HG02938 (cell line): ENCODE results near the gene TFDP1.

Experiments
- ATAC-seq: cut with Tn5 transposase; IDR thresholded peaks from one replicate; pipeline ENCODE4 v1.9.1; 2021; ENCODE audit warnings: mild to moderate bottlenecking, moderate library complexity; ENCODE audit not compliant: unreplicated experiment

TFDP1 gene

DNA sequence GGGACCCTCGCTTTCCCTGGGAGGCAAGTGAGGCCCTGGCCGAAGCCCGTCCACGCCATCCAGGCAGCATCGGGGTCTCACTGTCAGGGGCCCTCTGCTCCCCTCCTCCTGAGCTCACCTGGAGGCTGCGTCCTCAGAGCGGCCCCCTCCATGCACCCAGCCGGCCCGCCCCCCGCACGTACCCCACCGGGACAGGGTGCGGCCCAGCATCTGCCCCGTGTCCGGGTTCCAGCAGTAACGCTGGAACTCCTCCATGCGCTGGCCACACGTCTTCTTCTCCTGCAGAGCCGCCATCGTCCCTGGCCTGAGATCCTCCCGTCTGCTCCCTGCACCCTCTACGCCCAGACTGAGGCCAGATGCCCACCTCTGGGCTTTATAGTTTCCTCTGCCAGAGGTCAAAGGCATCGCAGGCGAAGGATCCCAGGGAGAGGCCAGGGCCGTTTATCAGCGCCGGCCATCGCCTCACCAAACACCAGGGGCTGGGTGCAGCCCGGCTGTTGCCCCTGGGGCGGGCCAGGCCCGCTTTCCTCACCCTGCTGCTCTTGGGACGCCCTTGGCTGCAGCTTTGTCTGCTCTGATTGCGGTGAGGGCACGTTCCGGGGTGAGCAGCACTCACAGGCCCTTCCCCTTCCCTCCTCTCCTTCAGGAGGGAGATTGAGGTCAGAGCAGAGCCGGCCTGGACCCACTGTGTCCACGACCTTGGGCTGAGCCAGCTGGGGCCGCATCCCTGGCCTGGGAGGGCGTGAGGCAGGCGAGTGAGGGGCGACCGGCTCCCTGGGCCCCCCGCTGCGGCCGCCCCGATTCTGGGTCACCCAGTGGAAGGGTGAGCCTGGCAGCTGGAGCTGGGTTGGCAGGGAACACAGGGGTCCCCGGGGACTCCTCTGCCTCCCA is 73.5 kb downstream of the TFDP1 start, which contains the start of gene ATP4B:
ATP4B (minus strand) TSS at position 348 of the 891 bp plus-strand sequence; CDS start at position 294, 54 bp downstream.
- no peak for ATAC-seq

DNA sequence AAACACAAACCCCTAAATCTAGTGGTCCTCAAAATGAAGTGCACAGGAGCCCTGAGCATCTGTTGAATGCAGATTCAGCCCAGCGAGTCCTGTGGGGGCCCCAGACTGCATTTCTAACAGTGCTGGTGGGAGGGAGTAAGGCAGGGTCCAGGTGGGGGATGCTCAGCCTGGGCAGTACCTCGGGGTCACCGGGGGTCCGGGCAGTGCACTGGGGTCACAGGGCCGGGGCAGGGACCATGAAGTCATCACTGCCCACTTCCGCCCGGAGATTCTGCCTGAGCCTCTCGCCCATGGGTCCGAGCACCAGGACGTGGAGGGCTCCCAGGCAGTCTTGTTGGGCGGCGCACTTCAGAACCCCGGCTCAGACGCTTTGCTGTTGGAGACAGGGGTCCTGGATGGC is 74.3 kb downstream of the TFDP1 start:
- no peak for ATAC-seq

DNA sequence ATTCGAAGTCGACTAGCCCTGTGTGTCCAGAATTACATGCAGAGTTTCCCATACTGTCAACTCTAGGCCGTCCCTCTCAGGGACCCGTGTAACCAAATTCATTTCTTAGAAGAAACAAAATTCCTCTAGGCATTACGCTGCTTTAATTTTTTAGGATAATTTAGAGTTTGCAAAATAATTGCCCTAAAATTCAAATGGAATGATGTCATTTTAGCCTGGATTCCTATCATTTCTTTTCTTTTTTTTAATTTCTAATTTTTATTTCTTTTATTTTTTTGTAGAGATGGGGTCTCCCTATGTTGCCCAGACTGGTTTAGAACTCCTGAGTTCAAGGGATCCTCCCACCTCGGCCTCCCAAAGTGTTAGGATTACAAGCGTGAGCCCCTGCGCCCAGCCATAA is 74.8 kb downstream of the TFDP1 start:
- no peak for ATAC-seq

DNA sequence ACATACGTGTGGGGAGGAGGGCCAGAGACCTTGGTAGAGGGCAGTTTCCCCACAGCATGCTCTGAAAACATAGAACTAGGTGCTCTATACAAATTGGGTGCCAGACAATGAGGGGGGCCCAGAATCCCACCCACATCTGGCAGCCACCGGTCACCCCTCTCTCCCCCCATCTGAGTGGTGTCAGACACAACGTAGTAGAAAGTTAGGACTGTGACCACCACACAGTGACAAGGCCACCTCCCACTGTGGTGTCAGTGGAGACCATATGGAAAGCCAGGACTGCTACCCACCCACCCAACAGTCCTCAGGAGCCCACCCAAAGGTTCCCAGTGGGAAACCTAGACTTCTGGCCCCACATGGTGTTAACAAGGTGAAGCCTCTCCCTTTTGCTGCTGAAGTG is 75.5 kb downstream of the TFDP1 start:
- no peak for ATAC-seq

DNA sequence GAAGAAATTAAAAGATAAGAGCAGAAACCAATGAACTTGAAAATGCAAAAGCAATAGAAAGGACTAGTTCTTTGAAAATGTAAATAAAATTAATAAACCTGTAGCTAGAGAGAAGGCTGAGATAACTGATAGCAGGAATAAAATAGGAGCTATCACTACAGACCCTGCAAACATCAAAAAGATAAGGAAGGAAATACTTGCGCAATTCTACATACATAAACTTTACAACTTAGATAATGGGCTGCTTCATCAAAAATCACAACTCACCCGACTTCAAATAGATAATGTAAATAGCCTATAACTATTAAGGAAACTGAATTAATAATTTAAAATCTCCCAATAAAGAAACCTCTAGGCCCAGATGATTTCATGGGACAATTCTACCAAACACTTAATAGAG is 77.0 kb downstream of the TFDP1 start:
- ATAC-seq, result no peak

DNA sequence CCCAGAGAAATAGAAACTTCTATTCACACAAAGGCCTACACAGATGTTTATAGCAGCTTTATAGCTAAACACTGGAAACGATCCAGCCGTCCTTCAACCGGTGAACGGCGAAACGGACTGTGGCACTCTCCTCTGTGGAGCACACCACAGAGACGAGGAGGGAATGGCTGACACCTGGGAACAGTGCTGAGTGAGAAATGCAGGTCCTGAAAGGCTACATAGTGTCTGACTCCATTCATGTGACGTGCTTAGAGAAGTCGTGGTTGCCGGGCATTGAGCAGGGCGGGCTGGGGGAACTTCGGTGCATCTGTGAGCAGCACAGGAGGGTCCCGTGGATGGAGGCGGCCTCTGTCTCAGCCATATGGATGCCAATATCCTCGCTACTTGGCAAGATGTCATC is 79.4 kb downstream of the TFDP1 start:
- no peak for ATAC-seq

DNA sequence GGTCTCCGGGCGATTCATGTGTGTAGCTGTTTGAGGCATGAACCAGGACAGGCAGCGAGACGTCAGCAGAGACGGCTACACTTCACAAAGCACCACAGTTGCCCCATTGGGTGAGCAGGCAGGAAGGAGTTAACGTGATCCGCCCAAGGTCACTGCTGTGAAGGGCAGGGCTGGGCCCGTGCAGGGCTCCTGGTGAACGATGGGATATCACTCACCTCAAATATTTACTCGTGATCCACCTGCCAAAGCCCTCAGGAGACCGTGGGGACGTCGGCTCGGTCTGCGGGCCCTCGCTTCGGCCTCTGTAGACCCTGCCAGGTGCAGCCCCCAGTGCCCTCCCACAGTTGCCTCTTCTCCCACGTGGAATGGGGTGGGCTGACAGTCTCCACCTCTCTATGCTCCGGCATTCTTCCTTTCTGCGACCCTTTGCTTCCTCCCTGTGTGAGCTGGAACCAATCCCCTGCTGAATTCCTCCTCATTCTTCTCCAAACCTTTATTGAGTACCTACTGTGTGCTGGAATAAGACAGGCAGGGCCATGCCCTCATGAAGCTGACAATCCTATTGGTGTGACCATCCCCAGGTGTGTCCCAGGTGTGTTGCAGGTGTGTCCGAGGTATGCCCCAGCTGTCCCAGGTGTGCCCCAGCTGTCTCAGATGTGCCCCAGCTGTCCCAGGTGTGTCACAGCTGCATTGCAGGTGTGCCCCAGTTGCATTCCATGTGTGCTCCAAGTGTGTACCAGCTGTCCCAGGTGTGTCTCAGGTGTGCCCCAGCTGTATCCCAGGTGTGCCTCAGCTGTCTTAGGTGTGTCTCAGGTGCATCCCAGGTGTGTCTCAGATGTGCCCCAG is 80.4 kb downstream of the TFDP1 start:
- ATAC-seq, result no peak

DNA sequence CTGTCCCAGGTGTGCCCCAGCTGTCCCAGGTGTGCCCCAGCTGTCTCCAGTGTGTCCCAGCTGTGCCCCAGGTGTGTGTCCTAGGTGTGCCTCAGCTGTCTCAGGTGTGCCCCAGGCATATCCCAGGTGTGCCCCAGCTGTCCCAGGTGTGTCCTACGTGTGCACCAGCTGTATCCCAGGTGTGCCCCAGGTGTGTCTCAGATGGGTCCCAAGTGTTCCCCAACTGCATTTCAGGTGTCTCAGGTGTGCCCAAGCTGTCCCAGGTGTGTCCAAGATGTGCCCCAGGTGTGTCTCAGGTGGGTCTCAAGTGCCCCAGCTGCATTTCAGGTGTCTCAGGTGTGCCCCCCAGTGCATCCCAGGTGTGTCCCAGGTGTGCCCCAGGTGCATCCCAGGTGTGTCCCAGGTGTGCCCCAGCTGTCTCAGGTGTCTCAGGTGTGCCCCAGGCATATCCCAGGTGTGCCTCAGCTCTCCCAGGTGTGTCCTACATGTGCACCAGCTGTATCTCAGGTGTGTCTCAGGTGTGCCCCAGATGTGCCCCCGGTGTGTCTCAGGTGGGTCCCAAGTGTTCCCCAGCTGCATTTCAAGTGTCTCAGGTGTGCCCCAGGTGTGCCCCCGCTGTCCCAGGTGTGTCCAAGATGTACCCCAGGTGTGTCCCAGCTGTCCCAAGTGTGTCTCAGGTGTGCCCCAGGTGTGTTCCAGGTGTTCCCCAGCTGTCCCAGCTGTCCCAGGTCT is 81.2 kb downstream of the TFDP1 start:
- no peak for ATAC-seq

DNA sequence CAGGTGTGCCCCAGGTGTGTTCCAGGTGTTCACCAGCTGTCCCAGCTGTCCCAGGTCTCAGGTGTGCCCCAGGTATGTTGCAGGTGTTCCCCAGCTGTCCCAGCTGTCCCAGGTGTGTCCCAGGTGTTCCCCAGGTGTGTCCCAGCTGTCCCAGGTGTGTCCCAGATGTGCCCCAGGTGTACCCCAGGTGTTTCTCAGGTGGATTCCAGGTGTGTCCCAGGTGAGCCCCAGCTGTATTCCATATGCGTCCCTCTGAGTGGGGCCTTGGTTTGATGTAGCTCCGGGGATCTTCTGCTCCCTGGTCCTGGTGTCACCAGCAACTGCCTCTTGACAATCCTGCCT is 81.7 kb downstream of the TFDP1 start:
- ATAC-seq, result no peak

DNA sequence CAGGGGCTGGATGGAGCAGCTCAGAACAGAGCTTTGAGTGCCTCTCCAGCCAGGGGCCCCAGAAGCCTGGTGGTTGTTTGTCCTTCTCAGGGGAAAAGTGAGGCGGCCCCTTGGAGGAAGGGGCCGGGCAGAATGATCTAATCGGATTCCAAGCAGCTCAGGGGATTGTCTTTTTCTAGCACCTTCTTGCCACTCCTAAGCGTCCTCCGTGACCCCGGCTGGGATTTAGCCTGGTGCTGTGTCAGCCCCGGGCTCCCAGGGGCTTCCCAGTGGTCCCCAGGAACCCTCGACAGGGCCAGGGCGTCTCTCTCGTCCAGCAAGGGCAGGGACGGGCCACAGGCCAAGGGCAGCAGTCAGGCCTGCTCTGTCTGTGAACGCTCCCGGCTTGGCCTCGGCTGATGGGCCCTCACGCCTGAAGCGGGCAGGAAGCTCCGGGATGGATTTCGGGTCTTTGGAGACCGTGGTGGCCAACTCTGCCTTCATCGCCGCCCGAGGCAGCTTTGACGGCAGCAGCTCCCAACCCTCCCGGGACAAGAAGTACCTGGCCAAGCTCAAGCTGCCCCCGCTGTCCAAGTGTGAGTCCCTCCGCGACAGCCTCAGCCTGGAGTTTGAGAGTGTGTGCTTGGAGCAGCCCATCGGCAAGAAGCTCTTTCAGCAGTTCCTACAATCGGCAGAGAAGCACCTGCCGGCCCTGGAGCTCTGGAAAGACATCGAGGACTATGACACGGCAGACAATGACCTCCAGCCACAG is 82.6 kb downstream of the TFDP1 start, which contains the start of gene GRK1:
GRK1 (plus strand) TSS at position 269 of the 751 bp plus-strand sequence; CDS start at position 437, 168 bp downstream.
- no peak for ATAC-seq

DNA sequence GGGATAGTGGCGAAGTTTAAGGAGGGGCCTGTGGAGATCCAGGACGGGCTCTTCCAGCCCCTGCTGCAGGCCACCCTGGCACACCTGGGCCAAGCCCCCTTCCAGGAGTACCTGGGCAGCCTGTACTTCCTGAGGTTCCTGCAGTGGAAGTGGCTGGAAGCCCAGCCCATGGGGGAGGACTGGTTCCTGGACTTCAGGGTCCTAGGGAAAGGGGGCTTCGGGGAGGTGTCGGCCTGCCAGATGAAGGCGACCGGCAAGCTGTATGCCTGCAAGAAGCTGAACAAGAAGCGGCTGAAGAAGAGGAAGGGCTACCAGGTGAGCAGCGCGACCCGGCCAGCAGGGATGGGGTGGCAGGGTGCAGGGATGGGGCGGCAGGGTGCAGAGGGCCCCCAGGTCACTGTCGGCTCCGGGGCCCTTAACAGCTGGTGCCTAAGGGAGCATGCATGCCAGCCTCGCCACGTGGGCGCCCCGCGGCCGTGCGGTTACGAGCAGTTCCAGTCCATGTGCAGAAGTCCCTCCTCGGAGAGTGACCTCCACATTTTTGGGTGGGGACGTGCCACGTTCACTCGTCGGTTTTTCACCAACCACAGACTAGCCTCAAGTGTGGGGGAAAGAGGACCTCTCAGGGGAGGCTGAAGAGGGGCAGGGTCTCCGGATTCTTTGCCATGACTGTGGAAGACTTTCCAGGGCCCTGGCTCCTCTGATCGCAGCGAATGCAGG is 83.4 kb downstream of the TFDP1 start:
- ATAC-seq, result no peak

DNA sequence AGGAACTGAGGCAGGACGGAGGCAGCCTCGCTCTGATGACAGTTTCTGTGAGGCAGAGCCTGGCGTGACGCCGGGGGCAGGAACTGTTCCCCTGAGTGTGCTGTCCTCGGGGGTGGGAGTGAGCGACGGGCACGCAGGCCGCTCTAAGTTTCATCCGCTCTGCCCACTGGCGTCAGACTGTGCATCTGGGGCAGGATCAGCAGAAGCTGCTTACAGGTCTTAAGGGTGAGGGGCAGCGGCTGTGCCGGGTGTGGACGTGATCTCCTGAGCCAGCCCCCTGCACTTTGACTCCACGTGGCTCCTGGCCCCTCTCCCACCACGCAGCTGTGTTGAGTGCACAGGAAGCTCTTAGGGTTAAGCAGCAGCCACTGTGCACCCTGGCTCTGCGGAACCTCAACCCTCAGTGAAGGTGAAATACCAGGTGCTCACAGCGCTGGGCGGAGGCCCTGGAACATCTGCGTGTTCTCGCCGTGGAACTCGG is 84.0 kb downstream of the TFDP1 start:
- ATAC-seq, result no peak

DNA sequence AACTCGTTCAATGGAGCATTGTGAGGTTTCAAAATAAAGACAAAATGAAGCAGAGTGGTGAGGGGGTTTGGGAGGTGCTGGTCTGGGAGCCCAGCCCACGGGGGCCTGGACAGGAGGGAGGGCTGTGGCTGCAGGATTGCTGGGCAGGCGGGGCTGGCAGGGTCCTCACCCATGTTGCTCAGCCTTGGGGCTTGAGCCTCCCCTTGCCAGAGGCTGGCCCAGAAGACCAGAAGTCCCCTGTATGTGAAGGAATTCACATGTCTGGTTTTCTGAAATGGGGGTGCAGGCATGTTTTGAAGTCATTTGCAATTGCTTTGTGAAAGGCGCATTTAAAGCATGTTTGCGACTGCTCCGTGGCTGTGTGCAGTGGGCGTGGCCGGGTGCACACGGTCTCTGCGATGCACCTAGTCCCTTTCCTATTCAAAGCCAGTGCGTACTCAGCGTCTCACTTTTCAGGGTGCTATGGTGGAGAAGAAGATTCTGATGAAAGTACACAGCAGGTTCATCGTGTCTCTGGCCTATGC is 84.7 kb downstream of the TFDP1 start:
- ATAC-seq, result no peak

DNA sequence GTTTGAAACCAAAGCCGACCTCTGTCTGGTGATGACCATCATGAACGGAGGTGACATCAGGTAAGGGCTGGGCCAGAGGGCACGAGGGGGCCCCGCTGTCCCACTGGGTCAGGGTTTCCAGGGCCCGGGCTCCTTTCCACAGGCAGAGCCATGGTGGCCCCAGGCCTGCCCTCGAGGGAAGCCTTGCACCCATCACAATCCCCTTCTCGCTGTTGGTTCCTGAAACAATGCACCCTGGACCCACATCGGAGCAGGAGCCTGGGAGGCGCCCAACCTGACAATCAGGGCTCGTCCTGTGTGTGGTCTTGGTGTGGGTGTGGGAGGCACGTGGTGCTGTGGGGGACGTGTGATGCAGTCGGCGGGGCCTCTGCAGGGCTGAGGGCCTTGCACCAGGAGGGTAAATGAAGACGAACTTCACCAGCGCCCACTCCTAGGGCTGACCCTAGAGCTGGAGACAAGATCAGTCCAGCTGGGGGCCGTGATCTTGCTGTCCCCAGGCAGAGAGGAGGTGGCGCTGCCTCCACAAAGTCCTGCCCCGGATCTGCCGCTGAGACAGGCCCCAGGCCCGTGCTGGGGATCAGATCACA is 85.3 kb downstream of the TFDP1 start:
- ATAC-seq, result no peak

DNA sequence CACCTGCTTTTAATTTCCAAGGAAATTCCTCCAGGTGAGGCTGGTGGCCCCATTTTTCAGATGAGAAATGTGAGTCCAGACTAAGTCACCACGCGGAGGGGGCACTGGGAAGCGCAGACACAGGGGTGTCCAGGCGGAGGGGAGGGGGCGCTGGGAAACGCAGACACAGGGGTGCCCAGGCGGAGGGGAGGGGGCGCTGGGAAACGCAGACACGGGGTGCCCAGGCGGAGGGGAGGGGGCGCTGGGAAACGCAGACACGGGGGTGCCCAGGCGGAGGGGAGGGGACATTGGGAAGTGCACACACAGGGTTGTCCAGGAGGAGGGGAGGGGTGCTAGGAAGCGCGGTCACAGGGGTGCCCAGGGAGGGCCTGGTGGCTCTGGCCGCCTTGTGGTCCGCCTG is 86.0 kb downstream of the TFDP1 start:
- no peak for ATAC-seq

DNA sequence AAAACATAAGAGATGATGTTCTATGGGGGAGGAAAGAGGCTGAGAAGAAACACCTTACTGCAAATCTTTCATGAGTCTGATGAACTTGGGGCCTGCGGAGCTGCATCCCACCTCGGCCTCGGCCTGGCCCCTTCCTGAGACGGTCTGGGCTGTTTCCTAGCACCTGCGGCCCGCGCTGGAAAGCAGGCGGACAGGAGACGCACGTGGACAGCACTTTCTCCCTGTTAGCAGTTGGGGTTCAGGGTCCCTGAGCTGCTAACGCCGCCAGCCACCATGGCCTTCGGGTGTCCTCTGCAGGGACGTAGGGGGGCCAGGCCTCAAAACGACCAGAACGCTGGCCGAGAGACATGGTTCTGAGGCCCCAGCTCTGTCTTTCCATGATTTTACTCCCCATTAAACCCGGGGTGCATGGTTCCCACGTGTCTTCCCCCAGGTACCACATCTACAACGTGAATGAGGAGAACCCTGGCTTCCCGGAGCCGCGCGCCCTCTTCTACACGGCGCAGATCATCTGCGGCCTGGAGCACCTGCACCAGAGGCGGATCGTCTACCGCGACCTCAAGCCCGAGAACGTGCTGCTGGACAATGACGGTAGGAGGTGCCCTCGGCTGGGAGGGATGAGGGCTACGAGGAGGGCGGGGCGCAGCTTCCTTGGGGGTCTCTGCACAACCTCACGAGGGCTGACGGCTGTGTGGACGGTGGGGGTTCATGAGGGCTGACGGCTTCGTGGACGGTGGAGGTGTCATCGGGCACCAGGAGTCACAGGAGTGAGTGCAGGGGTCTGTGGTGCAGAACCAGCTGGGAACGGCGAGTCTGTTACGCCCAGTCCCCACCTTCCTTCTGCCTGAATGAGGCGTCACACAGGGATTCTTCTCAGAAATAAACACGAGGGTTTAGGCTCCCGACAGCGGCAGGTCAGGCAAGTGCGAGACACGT is 86.8 kb downstream of the TFDP1 start:
- ATAC-seq, result no peak

DNA sequence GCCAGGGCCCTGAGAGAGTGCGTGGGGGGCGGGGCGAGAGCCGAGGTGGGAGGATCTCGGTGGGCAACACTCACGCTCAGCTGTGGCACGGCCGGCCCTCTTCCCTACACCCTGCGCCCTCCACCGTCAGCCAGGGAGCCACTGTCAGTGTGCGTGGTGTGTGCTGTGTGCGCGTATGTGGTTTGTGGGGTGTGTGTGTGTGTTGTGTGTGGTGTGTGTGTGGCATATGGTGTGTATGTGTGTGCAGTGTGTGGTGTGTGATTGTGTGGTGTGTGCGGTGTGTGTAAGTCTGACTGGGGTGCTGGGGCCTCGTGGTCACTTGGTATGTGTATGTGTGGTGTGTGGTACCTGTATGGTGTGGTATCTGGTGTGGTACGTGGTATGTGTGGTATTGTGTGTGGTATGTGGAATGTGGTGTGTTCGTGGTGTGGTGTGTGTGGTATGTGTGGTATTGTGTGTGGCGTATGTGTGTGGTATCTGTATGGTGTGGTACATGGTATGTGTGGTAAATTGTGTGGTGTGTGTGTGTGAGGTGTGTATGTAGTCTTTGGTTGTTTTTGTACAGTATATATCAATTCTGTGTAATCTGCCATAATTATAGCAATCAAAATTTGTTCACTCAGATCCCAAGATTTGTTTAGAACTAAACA is 87.6 kb downstream of the TFDP1 start:
- ATAC-seq, result no peak
